ENCODE data around the gene CCL5. TPM values are rescaled to one million over a fixed set of nuclear protein-coding genes. Genes with fewer than 3 reads are reported as not detected.
"Not testable (repeated sequence)": the region's sequence is repeated elsewhere in the genome, so short reads cannot be mapped to it uniquely, and the experiment has no call there.

The CCL5 gene
- total RNA-seq, 2 experiments from 2014 or later: 0.88 TPM; not detected in 1

DNA sequence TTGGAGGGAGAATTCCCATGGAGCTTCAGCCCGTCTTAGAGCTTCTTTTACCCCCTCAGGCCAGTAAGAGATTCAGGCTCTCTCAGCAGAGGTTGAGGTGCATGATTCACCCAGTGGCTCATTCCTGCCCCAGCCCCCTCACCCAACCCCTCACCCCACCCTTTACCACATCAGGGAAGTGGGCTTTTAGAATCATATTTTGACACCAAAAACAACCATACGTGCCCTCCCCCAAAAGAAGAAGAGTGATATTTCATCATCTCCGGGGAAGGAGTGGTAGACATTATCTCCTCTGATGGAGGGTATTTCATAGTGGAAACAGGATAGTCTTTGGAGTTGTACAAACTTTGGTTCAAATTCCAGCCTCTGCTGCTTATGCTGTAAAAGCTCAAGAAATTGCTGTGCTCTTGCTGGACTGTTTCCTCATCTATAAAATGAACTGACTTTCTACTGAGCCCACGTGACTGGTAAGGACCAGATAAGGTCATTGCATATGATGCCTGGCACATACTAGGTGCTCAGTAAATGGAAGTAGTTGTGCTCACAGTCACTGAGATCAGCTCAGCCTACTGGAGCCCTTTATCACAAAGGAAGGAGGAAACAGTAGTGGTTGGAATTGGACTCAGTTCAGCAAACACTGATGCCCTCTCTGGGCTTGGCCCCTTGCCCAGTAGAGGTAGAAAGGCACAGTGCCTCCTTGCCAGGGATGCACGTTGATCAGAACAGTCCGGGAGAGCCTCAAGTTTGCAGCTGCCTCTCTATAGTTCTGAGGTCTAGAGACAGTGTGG, 18.3 kb upstream of the CCL5 start:
- no peak overlapping the region for H2AFZ ChIP-seq (ENCODE audit: low read length)
- TF ChIP-seq EZH2phosphoT487 (IDR thresholded peaks at IDR 0.05; ENCODE audit: borderline replicate concordance, low read depth, low read length): no peak
- TF ChIP-seq, protein P1, sequence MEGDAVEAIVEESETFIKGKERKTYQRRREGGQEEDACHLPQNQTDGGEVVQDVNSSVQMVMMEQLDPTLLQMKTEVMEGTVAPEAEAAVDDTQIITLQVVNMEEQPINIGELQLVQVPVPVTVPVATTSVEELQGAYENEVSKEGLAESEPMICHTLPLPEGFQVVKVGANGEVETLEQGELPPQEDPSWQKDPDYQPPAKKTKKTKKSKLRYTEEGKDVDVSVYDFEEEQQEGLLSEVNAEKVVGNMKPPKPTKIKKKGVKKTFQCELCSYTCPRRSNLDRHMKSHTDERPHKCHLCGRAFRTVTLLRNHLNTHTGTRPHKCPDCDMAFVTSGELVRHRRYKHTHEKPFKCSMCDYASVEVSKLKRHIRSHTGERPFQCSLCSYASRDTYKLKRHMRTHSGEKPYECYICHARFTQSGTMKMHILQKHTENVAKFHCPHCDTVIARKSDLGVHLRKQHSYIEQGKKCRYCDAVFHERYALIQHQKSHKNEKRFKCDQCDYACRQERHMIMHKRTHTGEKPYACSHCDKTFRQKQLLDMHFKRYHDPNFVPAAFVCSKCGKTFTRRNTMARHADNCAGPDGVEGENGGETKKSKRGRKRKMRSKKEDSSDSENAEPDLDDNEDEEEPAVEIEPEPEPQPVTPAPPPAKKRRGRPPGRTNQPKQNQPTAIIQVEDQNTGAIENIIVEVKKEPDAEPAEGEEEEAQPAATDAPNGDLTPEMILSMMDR (conservative IDR thresholded peaks at IDR 0.05; ENCODE audit: low read length): no peak
- intact Hi-C loops (cut with micrococcal nuclease; ENCODE audit: unreplicated experiment): no loop called here

GRCh38 chr17:35897772-35898171, 17.6 kb upstream of the CCL5 start:
- H3K4me1 ChIP-seq (ENCODE audit: insufficient read depth, low read length, poor library complexity, severe bottlenecking); POLR2A ChIA-PET; H3K79me2 ChIP-seq (ENCODE audit: insufficient read depth, low read depth, low read length); H4K20me1 ChIP-seq (ENCODE audit: insufficient read depth, low read length); H3K9me2 ChIP-seq (ENCODE audit: insufficient read depth, low read length); H3K36me3 ChIP-seq (ENCODE audit: insufficient read depth, low read length); DNase-seq (ENCODE audit: low spot score); intact Hi-C loops (cut with micrococcal nuclease; ENCODE audit: unreplicated experiment); H2AFZ ChIP-seq (ENCODE audit: low read length); H3K9me3 ChIP-seq (ENCODE audit: low read length); H3K27ac ChIP-seq (ENCODE audit: low read depth, low read length, poor library complexity, severe bottlenecking); H3K4me3 ChIP-seq (ENCODE audit: low read depth, low read length, poor library complexity, severe bottlenecking); H3K4me2 ChIP-seq (ENCODE audit: low read length); BruUV-seq (replicated peaks): not testable (repeated sequence)
- CTCF ChIA-PET (ENCODE audit: unreplicated experiment): interaction anchor here (0.7 kb wide), 1 partner anchor 27 kb away, joined by 3 read pairs; no protein-coding TSS in a partner anchor

More for the DNA sequence above, 18.3 kb upstream of the CCL5 start:
- BruUV-seq (replicated peaks): no TSS peak
- Histone ChIP-seq H3K9me3 (ENCODE audit: low read length) (no peaks in the 10 kb centered on the region), H3K4me3 (ENCODE audit: low read depth, low read length, poor library complexity, severe bottlenecking) (no peak overlapping the region), H3K9me2 (ENCODE audit: insufficient read depth, low read length) (no peaks in the 10 kb centered on the region), H3K4me1 (ENCODE audit: insufficient read depth, low read length, poor library complexity, severe bottlenecking) (no peaks in the 10 kb centered on the region), H4K20me1 (ENCODE audit: insufficient read depth, low read length) (no peaks in the 10 kb centered on the region), H3K4me2 (ENCODE audit: low read length) (no peak overlapping the region), H3K36me3 (ENCODE audit: insufficient read depth, low read length) (no peaks in the 10 kb centered on the region), H3K27ac (ENCODE audit: low read depth, low read length, poor library complexity, severe bottlenecking) (no peak overlapping the region), H3K79me2 (ENCODE audit: insufficient read depth, low read depth, low read length) (no peaks in the 10 kb centered on the region)
- DNase-seq (ENCODE audit: low spot score): no peak
- CTCF ChIA-PET (ENCODE audit: unreplicated experiment): no interaction called here
- POLR2A ChIA-PET: no interaction called here

- no peaks in the 10 kb centered on the region for H3K9me3 ChIP-seq (ENCODE audit: low read length)
- no peak overlapping the region for H2AFZ ChIP-seq (ENCODE audit: low read length)
- no peak for DNase-seq (ENCODE audit: low spot score)
- intact Hi-C loops (cut with micrococcal nuclease; ENCODE audit: unreplicated experiment): no loop called here
- no peaks in the 10 kb centered on the region for H3K36me3 ChIP-seq (ENCODE audit: insufficient read depth, low read length)
- H3K4me1 ChIP-seq (ENCODE audit: insufficient read depth, low read length, poor library complexity, severe bottlenecking): no peaks in the 10 kb centered on the region
- H4K20me1 ChIP-seq (ENCODE audit: insufficient read depth, low read length): no peaks in the 10 kb centered on the region
- H3K27ac ChIP-seq (ENCODE audit: low read depth, low read length, poor library complexity, severe bottlenecking): no peak overlapping the region
- ChIA-PET POLR2A (no interaction called here), CTCF (ENCODE audit: unreplicated experiment) (no interaction called here)
- no peaks in the 10 kb centered on the region for H3K79me2 ChIP-seq (ENCODE audit: insufficient read depth, low read depth, low read length)
- no TSS peak for BruUV-seq (replicated peaks)
- no peaks in the 10 kb centered on the region for H3K9me2 ChIP-seq (ENCODE audit: insufficient read depth, low read length)
- no peak overlapping the region for H3K4me2 ChIP-seq (ENCODE audit: low read length)
- H3K4me3 ChIP-seq (ENCODE audit: low read depth, low read length, poor library complexity, severe bottlenecking): no peak overlapping the region
- no peak for TF ChIP-seq EZH2phosphoT487 (IDR thresholded peaks at IDR 0.05; ENCODE audit: borderline replicate concordance, low read depth, low read length)
- TF ChIP-seq, protein P1 (conservative IDR thresholded peaks at IDR 0.05; ENCODE audit: low read length): no peak
Observed at GRCh38 chr17:35895636-35896587, 15.8 kb upstream of the CCL5 start.

All from OCI-LY7 (cell line).